ENCODE measurements around the gene BTBD2.
"Not testable (repeated sequence)": the region's sequence is repeated elsewhere in the genome, so short reads cannot be mapped to it uniquely, and the experiment has no call there.

The BTBD2 gene

GRCh38 chr19:2040647-2041432, 25.3 kb upstream of the BTBD2 start:
- Histone ChIP-seq H3K27me3 (no peaks in the 10 kb centered on the region), H3K4me3 (peak overlapping the region; percentile 63; the same call in 1 of the 2 replicates), H3K9me3 (peaks cover 3% of the 10 kb centered on the region), H4K20me1 (peaks cover 83% of the 10 kb centered on the region), H3K27ac (peak overlapping the region; percentile 79), H3K4me1 (peaks cover 54% of the 10 kb centered on the region), H3K4me2 (peak overlapping the region; percentile 94), H3K36me3 (peaks cover 80% of the 10 kb centered on the region), H3K9ac (peak overlapping the region; percentile 63)
- no peak for TF ChIP-seq Cebpa-rat (IDR thresholded peaks at IDR 0.05)

DNA sequence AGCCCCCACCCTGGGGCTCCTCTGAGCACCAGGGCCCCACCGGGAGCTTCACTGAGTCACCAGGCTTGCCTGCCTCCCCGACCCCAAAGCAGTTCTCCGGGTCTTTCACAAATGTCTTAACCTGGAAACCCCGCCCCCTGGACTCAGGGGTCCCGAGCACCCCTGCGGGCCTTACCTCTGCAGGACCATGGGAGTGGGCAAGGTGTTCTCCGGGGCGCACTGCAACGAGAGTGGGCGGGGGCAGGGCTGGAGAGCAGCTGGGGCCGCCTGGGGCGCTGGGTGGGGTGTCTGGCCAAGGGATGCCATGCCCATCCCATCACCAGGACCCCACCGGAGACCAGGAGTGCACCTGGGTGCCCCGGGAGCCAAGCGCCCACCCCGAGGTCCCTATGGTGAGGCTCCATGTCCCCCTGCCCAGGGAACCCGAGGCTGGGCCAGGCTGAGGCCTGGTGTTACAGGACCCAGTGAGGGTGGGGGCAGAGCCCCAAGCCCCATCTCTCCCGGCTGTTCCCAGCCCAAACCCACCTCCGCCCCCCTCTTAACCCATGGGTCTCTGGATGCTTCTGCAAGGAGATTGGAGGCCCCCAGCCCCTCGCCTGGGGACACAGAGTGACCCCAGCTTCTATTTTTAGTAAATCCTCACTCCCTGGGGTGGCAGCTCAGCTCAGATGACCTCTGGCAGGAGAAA, 24.6 kb upstream of the BTBD2 start:
- H3K27me3 ChIP-seq, result no peaks in the 10 kb centered on the region
- peak overlapping the region; percentile 79; the same call in 1 of the 2 replicates for H3K27ac ChIP-seq
- peaks cover 46% of the 10 kb centered on the region for H3K4me1 ChIP-seq
- H4K20me1 ChIP-seq, result peaks cover 75% of the 10 kb centered on the region
- no peak overlapping the region; the same call in 1 of the 2 replicates for H3K9ac ChIP-seq
- no peak overlapping the region for H3K4me3 ChIP-seq
- H3K9me3 ChIP-seq, result peaks cover 10% of the 10 kb centered on the region
- no peak for TF ChIP-seq Cebpa-rat (IDR thresholded peaks at IDR 0.05)
- peaks cover 73% of the 10 kb centered on the region for H3K36me3 ChIP-seq
- H3K4me2 ChIP-seq, result no peak overlapping the region

- H3K4me3 ChIP-seq, result no peak overlapping the region
- peaks cover 11% of the 10 kb centered on the region for H3K9me3 ChIP-seq
- H3K4me1 ChIP-seq, result peaks cover 45% of the 10 kb centered on the region
- H3K9ac ChIP-seq, result no peak overlapping the region
- no peak for TF ChIP-seq Cebpa-rat (IDR thresholded peaks at IDR 0.05)
- H3K27me3 ChIP-seq, result no peaks in the 10 kb centered on the region
- no peak overlapping the region for H3K27ac ChIP-seq
- H3K4me2 ChIP-seq, result no peak overlapping the region
- peaks cover 65% of the 10 kb centered on the region for H3K36me3 ChIP-seq
- peaks cover 67% of the 10 kb centered on the region for H4K20me1 ChIP-seq
Measured at GRCh38 chr19:2039089-2039958, 23.8 kb upstream of the BTBD2 start.

GRCh38 chr19:2038284-2039088, 23.0 kb upstream of the BTBD2 start:
- Histone ChIP-seq H4K20me1 (peaks cover 59% of the 10 kb centered on the region), H3K36me3 (peaks cover 57% of the 10 kb centered on the region), H3K9me3 (peaks cover 11% of the 10 kb centered on the region), H3K9ac (no peak overlapping the region), H3K27ac (no peak overlapping the region), H3K4me1 (peaks cover 45% of the 10 kb centered on the region), H3K27me3 (no peaks in the 10 kb centered on the region), H3K4me3 (no peak overlapping the region), H3K4me2 (no peak overlapping the region)
- TF ChIP-seq Cebpa-rat (IDR thresholded peaks at IDR 0.05), result no peak

DNA sequence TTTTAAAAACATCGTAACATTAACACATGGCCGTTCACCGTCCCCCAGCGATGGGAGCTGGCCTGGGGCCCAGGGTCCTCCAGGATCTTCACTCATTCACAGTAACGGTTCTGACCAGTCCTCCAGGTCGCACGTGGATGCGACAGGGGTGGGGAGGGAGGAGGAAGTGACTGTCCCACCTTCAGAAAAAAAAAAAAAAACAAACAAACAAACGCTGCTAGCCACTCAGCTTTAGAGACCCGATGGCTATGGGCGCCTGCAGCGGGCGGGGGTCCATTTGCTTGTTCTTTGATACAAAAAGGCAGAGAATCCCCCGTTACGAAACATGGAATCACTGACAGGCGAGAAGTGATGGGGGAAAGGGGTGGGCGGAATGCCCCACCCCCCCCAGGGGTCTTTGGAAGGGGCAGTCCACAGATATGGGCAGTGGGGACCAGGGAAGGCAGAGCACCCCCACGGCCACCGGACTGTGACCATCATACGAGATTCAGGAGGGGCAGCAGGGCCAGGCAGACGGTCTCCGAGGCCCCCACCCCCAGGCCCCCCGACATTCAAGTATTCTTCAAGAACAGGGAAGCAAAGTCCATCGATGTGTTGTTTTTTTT, 22.2 kb upstream of the BTBD2 start:
- no peak overlapping the region for H3K9ac ChIP-seq
- peaks cover 45% of the 10 kb centered on the region for H3K4me1 ChIP-seq
- no peaks in the 10 kb centered on the region for H3K27me3 ChIP-seq
- H3K36me3 ChIP-seq, result peaks cover 50% of the 10 kb centered on the region
- H4K20me1 ChIP-seq, result peaks cover 52% of the 10 kb centered on the region
- H3K27ac ChIP-seq, result no peak overlapping the region
- TF ChIP-seq Cebpa-rat (IDR thresholded peaks at IDR 0.05), result no peak
- H3K4me2 ChIP-seq, result no peak overlapping the region
- peaks cover 11% of the 10 kb centered on the region for H3K9me3 ChIP-seq
- no peak overlapping the region for H3K4me3 ChIP-seq

DNA sequence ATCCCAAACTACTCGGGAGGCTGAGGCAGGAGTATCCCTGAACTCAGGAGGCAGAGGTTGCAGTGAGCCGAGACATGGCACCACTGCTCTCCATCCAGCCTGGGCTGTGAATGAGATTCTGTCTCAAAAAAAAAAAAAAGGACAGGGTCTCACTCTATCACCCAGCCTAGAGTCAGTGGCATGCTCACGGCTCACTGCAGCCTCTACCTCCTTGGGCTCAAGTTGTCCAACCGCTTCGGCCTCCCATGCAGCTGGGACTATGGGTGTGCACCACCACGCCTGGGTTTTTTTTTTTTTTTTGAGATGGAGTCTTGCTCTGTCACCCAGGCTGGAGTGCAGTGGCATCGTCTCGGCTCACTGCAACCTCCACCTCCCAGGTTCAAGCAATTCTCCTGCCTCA, 20.9 kb upstream of the BTBD2 start:
- H4K20me1 ChIP-seq, result peaks cover 42% of the 10 kb centered on the region
- H3K36me3 ChIP-seq, result peaks cover 41% of the 10 kb centered on the region
- H3K4me2 ChIP-seq, result no peak overlapping the region
- peaks cover 45% of the 10 kb centered on the region for H3K4me1 ChIP-seq
- H3K27ac ChIP-seq, result no peak overlapping the region
- no peak overlapping the region for H3K9ac ChIP-seq
- H3K27me3 ChIP-seq, result no peaks in the 10 kb centered on the region
- no peak for TF ChIP-seq Cebpa-rat (IDR thresholded peaks at IDR 0.05)
- no peak overlapping the region for H3K4me3 ChIP-seq
- peaks cover 11% of the 10 kb centered on the region for H3K9me3 ChIP-seq

DNA sequence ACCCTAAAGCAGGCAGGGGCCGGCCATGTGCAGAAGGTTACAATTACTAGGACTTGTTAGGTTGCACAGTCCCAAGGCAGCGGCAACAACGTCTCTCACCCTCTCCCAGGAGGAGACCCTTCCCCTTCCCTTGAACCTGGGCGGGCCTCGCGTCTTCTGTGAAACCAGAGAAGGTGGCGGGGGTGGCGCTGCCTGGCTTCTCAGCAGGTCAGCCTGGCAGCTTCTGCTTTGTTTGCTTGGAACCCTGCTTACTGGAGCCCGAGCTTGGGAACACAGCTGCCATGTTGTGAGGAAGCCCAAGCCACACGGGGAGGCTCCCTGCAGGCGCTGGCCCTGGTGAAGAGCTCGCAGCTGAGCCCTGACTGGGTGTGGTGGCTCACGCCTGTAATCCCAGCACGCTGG, 20.1 kb upstream of the BTBD2 start:
- no peak overlapping the region for H3K9ac ChIP-seq
- H3K27ac ChIP-seq, result no peak overlapping the region
- peaks cover 11% of the 10 kb centered on the region for H3K9me3 ChIP-seq
- peaks cover 33% of the 10 kb centered on the region for H4K20me1 ChIP-seq
- H3K4me3 ChIP-seq, result no peak overlapping the region
- H3K4me1 ChIP-seq, result peaks cover 37% of the 10 kb centered on the region
- peaks cover 32% of the 10 kb centered on the region for H3K36me3 ChIP-seq
- TF ChIP-seq Cebpa-rat (IDR thresholded peaks at IDR 0.05), result no peak
- no peaks in the 10 kb centered on the region for H3K27me3 ChIP-seq
- H3K4me2 ChIP-seq, result no peak overlapping the region

- H3K4me2 ChIP-seq, result peak overlapping the region; percentile 90
- peaks cover 11% of the 10 kb centered on the region for H3K9me3 ChIP-seq
- no peak overlapping the region for H3K27ac ChIP-seq
- peaks cover 27% of the 10 kb centered on the region for H4K20me1 ChIP-seq
- H3K4me3 ChIP-seq, result no peak overlapping the region
- no peak overlapping the region for H3K9ac ChIP-seq
- no peaks in the 10 kb centered on the region for H3K27me3 ChIP-seq
- TF ChIP-seq Cebpa-rat (IDR thresholded peaks at IDR 0.05), result no peak
- H3K4me1 ChIP-seq, result peaks cover 33% of the 10 kb centered on the region
- peaks cover 26% of the 10 kb centered on the region for H3K36me3 ChIP-seq
Measured at GRCh38 chr19:2034729-2035589, 19.4 kb upstream of the BTBD2 start.

GRCh38 chr19:2034253-2034652, 18.7 kb upstream of the BTBD2 start:
- H3K4me1 ChIP-seq, result peaks cover 34% of the 10 kb centered on the region
- peaks cover 19% of the 10 kb centered on the region for H3K36me3 ChIP-seq
- H3K4me3 ChIP-seq, result not testable (repeated sequence)

More at GRCh38 chr19:2034253-2034652, 18.7 kb upstream of the BTBD2 start:
- not testable (repeated sequence) for H3K27ac ChIP-seq, H3K27me3 ChIP-seq, H3K9ac ChIP-seq
- Histone ChIP-seq H4K20me1 (peaks cover 20% of the 10 kb centered on the region), H3K4me2 (peak overlapping the region; percentile 90), H3K9me3 (peaks cover 11% of the 10 kb centered on the region)

Data from BLaER1 (cell line).